Lower leg skin (tissue), 4 donors: ENCODE results near the gene SCAI. TPM values are rescaled to one million over a fixed set of nuclear protein-coding genes. Genes with fewer than 3 reads are reported as not detected.
"Not testable (repeated sequence)": the region's sequence is repeated elsewhere in the genome, so short reads cannot be mapped to it uniquely, and the experiment has no call there.

Experiments used
- DNase-seq, 2 donors: peaks; one replicate each; pipeline ENCODE4 v3.0.0-alpha.2; 2019; ENCODE audit warnings: low spot score in 2 of 2
- H3K4me3 ChIP-seq: fragments of 200-600 bp; sonication (generic); 2 replicates; pipeline ENCODE4 v1.5.1; 2017; ENCODE audit warnings: mild to moderate bottlenecking, low read depth; ENCODE audit not compliant: poor library complexity, severe bottlenecking
- CTCF ChIP-seq, 3 donors: fragments of 450-650 bp; IDR thresholded peaks; one replicate each; pipeline ENCODE4 v1.5.1; 2016; ENCODE audit warnings: antibody characterized with exemption in 3 of 3, mild to moderate bottlenecking in 3 of 3, moderate library complexity in 2 of 3
- POLR2A ChIP-seq, 2 donors: fragments of 450-650 bp; IDR thresholded peaks; one replicate each; pipeline ENCODE4 v1.6.1; 2016 to 2017; ENCODE audit warnings: antibody characterized with exemption in 2 of 2, mild to moderate bottlenecking in 1 of 2, moderate library complexity in 1 of 2
- WGBS, 2 donors: methylation state at CpG; one replicate each; pipeline ENCODE4 v1.1.5; 2018; 5-methylcytosine and 5-hydroxymethylcytosine counted together
- intact Hi-C: fragments of 100-400 bp; cut with DNase I; formaldehyde crosslinking; loops from one replicate; pipeline ENCODE4 v1.15.0; 2023; ENCODE audit warnings: low total_unique reads
- total RNA-seq, 4 donors: library from RNA; depleted of rRNA; stranded (reverse); fragments of >200 nt; gene quantifications; one replicate each; pipeline ENCODE4 v1.1.0, GENCODE V29; 2016

Gene SCAI
- total RNA-seq, 4 donors from 2014 or later, result 2.9 to 9.2 (median 5.8) TPM

- no peak overlapping the region for H3K4me3 ChIP-seq
- intact Hi-C loops, result no loop called here
- TF ChIP-seq CTCF (IDR thresholded peaks at IDR 0.05) (no peak), POLR2A (IDR thresholded peaks at IDR 0.05) (no peak)
- no peak for DNase-seq
- WGBS, 2 donors, result 87 to 88% methylated on average over 2 of the region's 2 CpGs
These were observed 182.9 kb downstream of the SCAI start for GRCh38 chr9:124960409-124960752.

GRCh38 chr9:124959671-124960408 is 183.5 kb downstream of the SCAI start:
- WGBS, 2 donors, result 92 to 95% methylated on average over 9 of the region's 9 CpGs
- DNase-seq, H3K4me3 ChIP-seq, intact Hi-C loops: not testable (repeated sequence)

- DNase-seq, result no peak
- TF ChIP-seq POLR2A (IDR thresholded peaks at IDR 0.05), result no peak
- TF ChIP-seq CTCF (IDR thresholded peaks at IDR 0.05), result no peak
- WGBS, 2 donors, result 89 to 94% methylated on average over 1 of the region's 1 CpG
- no peak overlapping the region for H3K4me3 ChIP-seq
- intact Hi-C loops, result no loop called here
These were observed 189.1 kb downstream of the SCAI start for GRCh38 chr9:124954255-124954654.

GRCh38 chr9:124950050-124950718 is 193.1 kb downstream of the SCAI start:
- DNase-seq, result no peak
- 70 to 80% methylated on average over 3 of the region's 3 CpGs for WGBS, 2 donors
- no peak for TF ChIP-seq CTCF (IDR thresholded peaks at IDR 0.05)
- TF ChIP-seq POLR2A (IDR thresholded peaks at IDR 0.05), result no peak
- no peak overlapping the region for H3K4me3 ChIP-seq
- intact Hi-C loops, result no loop called here

GRCh38 chr9:124949387-124949786 is 193.9 kb downstream of the SCAI start:
- intact Hi-C loops, result no loop called here
- TF ChIP-seq CTCF (IDR thresholded peaks at IDR 0.05), result no peak
- no peak for TF ChIP-seq POLR2A (IDR thresholded peaks at IDR 0.05)
- no peak for DNase-seq
- H3K4me3 ChIP-seq, result no peak overlapping the region
- WGBS, 2 donors, result 89 to 94% methylated on average over 2 of the region's 2 CpGs

- TF ChIP-seq POLR2A (IDR thresholded peaks at IDR 0.05) (no peak), CTCF (IDR thresholded peaks at IDR 0.05) (no peak)
- intact Hi-C loops, result no loop called here
These were observed 195.5 kb downstream of the SCAI start for GRCh38 chr9:124947727-124948391.

More at GRCh38 chr9:124947727-124948391, 195.5 kb downstream of the SCAI start:
- no peak for DNase-seq
- WGBS, 2 donors, result 80 to 81% methylated on average over 5 of the region's 5 CpGs
- no peak overlapping the region for H3K4me3 ChIP-seq
